DMS153 treated with DMSO at 0.1 percent for 48 hours (cell line): Measurements from ENCODE around the gene SLC17A8.

Experiments
- DNase-seq: peaks from one replicate; lab custom pipeline; 2025; ENCODE audit not compliant: unreplicated experiment; lab: John Stamatoyannopoulos, UW

The SLC17A8 gene

DNA sequence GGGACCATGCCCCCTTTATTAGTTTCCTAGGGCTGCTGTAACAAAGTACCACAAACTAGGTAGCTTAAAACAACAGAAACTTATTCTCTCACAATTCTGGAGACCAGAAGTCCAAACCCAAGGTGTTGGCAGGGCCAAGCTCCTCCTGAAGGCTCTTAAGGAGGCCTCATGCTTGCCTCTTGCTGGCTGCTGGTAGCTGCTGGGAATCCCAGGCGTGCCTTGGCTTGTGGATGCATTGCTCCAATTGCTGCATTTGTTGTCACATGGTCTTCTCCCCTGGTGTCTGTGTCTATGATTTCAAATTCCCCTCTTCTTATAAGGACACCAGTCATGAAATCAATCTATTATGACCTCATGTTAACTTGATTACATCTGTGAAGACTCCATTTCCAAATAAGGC lies 11.2 kb downstream of the SLC17A8 start:
- no peak for DNase-seq

DNA sequence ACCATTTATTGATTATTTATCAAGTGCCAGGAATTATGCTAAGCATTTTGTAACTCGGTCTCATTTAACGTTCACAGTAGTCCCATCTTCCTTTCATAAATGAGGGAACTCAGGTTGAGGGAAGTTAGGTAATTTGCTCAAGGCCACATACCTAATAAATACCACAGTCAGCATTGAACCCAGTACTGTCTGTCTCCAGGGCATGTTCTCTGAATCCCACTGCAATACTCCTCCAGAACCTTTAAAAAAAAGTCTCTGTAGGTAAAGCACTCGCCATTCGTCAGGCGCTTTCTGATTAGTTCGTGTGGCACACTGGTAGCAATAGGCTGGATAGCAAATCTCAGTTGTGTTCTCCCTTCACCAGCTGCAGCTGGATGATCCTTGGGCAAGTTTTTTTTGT lies 14.3 kb downstream of the SLC17A8 start:
- DNase-seq: no peak

DNA sequence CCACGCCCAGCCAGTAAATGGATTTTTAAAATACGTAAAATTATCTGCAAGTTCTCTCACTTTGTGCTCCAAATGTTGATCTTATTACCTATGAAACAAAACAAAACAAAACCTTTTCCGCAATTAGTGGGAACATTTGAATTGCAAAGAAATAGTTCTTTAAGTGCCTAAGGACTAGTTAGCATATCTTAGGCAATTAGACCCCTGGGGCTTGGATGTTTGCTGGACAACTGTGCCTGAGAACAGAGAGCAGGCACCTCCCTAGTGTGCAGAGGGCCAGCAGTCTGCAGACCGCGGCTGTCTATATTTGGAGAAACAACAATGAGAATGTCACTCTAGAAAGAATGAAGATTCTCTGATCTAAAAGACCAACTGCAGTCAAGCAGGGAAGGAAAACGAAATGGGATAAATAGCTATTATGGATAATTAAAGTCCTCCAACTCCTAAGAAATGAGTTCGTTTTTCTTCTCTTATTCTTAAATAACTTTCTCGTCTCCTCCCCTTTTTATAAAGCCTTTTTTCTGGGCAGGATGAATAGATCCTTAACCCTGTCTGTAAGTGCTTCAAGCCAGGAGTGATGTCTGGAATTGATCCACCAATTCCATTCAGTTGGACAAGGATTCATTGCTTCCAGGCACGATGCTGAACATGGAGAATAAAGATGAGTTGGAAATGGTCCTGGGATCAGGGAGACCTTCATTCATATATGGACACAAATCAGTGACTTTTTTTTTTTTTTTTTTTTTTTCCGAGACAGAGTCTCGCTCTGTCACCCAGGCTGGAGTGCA lies 16.2 kb downstream of the SLC17A8 start:
- no peak for DNase-seq

DNA sequence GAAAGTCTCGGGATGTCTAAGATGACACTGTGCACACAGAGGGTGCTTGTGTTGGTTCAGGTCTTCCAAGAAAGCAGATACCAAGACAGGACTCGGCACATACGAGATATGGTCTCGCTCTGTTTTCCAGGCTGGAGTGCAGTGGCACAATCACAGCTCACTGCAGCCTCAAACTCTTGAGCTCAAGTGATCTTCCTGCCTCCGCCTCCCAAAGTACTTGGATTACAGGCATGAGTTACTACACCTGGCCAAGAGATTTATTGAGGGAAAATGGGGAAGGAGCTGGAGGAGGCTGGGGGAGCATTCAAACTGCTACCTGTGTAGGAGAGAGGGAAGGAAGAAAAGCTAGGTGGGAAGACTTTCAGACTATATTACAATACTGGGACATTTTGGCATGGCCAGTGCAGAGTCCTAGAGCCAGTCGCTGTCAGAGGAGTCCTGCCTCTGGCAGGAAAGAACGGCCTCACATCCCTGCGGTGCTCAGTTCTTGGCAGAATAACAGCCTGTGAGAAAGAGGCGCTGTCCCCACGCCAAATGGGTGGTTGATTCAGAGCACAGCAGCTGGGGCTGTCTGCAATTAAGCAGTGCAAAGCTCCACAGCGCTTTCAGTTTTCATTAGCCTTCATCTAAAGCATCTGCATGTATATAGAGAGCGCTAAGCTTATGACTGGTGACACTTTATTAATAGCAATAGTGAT lies 18.3 kb downstream of the SLC17A8 start:
- no peak for DNase-seq

DNA sequence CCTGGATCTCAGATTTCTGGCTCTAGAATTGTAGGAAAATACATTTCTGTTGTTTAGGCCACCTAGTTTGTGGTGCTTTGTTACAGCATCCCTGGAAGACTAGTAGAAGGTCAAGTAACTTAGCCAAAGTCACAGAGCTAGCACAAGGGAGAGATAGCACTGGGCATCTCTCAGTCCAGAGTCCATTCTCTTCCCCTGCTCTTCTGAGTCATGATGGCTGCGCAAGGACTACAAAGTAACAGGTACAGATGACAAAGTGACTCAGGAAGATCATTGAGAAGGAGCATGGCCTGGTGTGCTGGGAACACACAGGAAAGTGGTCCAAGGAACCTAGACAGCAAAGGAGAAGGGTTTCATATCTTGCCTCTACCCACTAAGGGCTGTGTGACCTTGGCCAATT lies 19.3 kb downstream of the SLC17A8 start:
- DNase-seq: no peak

DNA sequence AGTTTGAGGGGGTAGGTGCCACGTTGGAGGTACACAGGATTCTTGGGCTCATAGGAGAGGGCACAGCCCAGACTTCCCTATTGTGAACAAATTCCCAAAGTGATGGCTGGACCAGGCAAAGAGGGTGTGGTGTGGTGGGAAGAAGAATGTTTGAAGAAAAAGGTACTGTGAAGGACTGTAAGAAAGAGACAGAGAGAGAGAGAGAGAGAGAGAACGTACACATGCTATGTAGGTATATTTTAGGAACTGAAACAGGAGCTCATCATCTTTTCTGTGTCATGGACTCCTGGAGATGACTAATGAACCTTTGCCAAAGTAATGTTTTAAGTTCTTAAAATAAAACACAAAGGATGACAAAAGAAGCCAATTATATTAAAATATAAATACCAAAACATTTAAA lies 24.5 kb downstream of the SLC17A8 start:
- DNase-seq: no peak

DNA sequence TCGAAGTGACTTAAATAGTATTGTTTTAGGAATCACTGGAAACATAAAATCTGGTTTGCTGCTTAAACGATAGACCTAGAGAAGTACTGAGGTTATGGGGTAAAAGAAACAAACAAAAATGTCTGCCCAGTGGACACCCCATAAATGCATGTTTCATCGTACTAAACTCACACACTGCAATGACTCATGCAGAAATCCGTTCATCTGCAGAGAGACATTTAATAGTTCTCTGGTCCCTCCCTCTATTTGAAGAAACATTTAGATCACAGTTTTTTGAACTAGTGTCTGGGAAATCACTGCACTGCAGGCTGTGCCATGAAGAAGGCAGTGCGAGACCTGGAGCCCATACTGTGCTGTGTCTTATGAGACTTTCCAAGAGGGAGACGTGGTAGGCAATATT lies 25.5 kb downstream of the SLC17A8 start:
- no peak for DNase-seq

DNA sequence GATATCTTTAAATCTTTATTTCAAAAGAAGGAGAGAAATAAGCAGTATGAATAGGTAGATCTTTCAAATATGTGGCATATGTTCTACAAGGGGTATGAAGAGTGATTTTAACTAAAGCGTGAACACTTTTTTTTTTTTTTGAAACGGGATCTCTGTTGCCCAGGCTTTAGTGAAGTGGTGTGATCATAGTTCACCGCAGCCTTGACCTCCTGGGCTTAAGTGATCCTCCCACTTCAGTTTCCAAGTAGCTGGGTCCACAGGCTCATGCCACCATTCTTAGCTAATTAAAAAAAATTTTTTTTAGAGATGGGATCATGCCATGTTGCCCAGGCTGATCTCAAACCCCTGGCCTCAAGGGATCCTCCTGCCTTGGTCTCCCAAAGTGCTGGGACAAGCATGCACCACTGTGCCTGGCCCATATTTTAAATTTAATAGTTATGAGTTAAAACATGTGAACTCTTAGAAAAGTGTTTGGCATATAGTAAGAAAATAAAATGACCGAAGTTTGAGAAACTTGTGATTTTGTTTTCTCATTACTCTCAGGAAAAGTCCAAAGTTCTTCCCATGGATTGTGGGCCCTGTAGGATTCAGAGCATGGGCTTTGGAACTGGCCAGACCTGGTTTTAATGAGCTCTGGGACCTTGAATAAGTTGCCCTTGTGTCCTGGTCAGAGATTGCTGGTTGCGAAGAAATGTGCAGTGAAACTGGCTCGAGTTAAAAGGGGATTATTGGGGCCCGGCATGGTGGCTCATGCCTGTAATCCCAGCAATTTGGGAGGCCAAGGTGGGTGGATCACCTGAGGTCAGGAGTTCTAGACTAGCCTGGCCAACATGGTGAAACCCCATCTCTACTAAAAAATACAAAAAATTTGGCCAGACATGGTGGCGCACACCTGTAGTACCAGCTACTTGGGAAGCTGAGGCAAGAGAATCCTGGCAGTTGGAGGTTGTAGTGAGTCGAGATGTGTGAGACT lies 27.0 kb downstream of the SLC17A8 start:
- DNase-seq: no peak

DNA sequence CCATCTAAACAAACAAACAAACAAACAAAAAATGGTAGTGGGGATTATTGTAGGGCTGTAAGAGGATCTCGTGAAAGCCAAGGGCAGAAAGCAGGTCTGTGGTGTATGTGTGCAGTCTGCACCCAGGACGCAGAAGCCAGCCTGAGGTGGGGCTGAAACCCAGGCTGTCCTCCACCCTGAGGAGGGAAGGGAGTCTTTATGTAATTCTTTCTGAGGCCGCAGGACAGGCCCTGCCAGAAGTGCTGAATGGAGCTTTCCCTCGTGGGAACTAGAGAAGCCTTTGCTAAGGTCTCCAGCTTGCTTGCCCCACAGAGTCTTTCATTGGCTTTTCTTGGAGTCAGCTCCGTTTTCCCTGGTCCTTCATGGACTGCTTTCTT lies 27.7 kb downstream of the SLC17A8 start:
- no peak for DNase-seq

DNA sequence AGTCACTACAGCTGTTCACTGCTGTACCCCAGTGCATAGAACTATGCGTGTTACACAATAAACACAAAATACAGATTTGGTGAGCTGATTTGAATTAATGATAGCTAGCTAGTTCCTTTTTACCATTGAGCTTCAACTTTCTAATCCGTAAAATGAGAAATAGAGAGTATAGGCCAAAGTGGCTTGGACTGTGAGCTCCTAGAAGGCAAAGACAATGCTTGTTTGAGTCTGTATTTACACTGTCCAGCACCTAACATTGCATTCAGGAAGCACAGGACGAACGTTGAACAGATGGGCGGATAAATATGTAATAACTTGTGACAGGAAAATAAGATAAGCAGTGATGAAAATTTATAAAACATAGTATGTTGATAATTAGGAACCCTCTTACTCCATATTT lies 31.5 kb downstream of the SLC17A8 start:
- DNase-seq: no peak

DNA sequence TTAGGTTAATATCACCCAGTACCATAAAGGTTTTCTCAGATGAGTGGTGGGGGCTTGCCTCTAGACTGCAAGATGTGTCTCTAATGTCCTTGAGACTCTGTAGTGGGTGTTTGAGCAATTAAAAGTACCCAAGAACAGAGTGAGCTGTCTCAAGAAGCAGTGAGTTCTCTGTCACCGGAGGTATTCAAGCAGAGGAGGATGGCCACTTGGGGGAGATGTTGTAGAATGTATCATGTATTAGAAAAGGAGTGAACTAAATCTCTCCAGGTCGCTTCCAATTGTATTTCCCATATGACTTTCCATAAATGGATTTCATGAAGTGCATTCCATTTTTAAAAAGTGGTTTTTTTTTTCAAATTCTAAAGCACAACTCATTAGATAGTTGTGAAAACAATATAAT lies 35.0 kb downstream of the SLC17A8 start:
- DNase-seq: no peak

DNA sequence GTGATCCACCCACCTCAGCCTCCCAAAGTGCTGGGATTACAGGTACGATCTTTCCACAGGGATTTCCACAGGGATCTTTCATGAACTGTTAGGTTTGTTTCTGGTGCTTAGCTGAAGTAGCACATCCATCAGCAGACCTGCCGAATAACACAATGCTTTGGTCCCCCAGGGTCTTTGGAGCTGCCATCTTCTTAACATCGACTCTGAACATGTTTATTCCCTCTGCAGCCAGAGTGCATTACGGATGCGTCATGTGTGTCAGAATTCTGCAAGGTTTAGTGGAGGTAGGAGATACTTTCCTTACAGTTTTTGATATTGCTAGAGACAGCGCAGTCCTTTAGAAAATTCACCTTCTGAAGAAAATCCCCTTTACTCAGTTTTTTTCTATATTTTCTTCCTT lies 36.3 kb downstream of the SLC17A8 start:
- DNase-seq: no peak

DNA sequence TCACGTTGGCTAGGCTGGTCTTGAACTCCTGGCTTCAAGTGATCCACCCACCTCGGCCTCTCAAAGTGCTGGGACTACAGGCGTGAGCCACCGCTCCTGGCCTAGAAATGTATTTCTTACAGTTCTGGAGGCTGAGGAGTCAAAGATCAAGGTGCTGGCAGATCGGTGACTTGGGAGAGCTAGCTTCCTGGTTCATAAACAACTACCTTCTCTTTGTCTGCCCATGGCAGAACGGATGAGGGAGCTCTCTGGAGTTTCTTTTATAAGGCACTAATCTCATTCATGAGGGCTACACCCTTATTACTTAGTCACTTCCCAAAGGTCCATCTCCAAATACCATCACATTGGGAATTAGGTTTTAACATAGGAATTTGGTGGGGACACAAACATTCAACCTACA lies 38.9 kb downstream of the SLC17A8 start:
- no peak for DNase-seq

DNA sequence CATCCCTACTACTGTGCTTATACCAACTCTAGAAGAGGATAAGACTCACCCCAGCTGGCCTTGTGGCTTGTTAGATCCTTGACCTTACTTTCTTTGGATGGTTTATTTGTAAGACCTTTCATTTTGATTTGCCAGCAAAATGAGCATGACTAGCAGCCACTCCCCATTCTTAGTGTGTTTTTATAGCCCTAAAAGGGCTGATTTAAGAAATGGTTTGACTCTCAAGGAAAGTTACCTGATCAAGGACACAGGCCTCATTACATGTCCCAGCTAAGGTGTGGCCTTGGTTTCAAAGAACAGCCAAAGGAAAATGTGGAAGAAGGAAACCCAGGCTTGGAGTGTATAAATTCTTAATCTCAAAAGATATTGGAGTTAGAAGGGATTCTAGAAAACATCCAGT lies 41.4 kb downstream of the SLC17A8 start:
- DNase-seq: no peak

DNA sequence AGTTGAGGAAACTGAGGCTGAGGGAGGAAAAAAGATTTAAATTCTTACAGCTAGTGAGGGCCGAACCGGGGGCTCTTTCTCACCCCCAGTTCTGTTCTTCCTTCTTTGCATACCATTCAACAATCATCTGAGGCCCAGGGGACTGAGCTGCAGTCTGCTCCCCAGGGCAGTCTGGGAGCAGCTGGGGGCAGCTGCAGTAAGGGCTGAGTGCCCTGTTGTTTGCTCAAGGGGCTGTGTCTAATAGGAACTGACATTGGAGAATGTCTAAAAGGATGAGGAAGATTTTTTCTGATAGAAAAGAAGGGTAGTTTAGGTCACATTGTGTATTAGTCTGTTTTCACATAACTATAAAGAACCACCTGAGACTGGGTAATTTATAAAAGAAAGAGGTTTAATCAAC lies 42.2 kb downstream of the SLC17A8 start:
- DNase-seq: no peak

DNA sequence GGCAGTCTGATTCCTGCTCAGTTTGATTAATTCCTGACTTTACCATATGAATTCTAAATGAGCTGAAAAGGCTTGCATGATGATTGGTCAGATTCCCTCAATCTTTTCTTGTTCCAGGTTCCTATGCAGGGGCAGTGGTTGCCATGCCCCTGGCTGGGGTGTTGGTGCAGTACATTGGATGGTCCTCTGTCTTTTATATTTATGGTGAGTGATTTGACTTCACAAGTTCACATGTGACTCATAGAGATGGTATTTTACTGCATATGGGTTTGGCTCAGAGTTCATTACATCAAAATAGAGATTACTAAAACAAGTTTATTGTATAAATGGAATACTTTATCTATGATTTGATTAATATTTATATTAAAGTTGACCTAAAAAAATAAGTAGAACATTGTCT lies 44.8 kb downstream of the SLC17A8 start:
- DNase-seq: no peak

DNA sequence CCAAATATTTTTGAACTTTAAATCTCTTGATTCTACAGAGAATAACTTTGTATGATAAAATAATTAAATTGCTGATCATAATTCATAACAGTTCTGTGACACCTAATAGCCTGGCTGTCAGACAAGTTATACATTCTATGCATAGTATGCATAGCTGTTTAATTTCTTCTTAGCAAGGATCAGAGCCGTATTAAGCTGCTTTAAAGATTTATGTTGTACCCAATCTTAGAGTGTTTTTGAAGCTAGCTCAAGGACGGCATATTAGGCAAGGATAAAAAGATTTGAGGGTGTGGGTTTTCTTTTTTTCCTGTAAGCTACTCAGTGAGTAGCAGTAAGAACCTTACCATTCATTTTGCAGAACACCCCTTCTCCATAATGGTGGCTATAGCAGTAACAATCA lies 45.9 kb downstream of the SLC17A8 start:
- DNase-seq: no peak

DNA sequence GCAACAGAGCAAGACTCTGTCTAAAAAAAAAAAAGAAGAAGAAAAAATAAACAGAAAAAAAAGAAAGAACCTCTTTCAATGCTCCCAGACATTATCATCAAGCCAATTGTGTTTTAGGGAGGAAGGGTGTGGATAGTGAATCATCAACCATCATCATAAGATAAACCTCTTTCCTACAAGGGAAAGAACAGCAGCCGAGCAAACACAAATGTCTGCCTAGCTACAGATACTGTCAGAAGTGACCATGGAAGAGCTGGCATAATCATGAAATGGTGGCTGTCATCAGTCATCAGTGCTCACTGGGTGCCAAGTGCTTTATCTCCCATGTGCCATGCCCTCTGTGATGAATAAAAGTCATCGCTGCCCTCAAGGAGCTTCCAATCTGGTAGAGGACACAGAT lies 46.6 kb downstream of the SLC17A8 start:
- DNase-seq: no peak

DNA sequence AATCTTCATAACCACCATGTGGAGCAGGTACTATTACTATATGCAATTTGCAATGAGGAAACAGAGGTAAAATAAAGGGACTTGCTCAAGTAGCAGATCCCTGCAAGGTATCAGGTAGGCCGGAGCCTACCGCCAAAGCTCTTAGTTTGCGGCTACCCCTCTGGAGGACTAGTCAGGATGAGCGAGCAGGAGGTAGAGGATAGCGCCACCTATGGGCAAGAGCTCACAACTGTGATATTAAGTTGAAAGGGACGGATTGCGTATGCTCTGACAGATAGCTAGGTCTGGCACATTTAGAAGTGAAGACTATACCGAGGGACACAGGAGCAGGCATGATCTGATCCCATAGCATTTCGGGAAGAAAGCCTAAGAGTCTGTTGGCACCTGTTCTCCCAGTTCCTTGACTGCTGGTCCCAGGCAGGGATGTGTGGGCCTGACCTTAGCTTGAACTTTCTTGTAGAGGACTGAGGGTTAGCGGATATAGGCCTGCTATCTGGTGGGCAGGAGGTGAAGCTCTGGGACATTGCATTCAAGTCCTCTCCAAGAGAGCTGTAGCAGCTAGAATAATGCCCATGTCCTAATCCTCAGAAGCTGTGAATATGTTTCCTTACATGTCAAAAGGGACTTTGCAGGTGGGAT lies 48.0 kb downstream of the SLC17A8 start:
- DNase-seq: no peak

DNA sequence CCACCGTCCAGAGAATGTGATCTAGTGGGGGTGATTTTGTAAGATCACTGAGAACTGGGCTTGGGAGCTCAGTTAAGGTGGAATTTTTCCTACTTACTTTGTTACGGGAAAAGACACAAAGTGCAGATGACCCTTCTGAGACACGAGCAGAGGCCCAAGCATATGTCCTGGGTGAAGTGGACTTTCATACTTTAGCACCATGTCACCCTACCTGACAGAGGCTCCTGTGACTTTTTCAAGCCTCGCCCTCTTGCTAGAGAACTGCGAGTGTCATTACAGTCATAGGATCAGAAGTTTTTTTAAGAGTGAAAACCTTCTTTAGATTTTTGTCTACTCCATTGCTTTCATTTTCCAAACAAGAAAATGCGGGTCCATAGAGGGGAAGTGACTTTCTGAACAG lies 56.1 kb downstream of the SLC17A8 start:
- DNase-seq: no peak

DNA sequence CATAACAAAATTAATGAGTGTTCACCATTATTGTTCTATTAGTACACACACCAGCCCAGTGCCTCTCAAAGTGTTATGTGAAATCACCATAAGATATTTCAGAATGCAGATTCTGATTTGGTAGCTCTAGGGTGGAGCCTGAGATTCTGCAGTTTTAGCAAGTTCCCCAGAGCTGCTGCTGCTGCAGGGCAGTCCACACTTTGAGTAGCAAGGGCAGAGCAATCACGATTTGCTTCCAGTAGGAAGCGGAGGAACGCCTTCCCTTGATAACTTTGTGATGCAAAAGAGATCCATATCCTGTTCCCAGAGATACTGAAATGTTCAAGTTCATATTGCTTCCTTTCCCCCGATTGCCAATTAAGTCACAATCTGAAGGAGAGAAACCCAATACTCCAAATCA lies 57.9 kb downstream of the SLC17A8 start:
- DNase-seq: no peak
